Endodermal cell (in vitro differentiated cells): ENCODE measurements around the gene CPNE5. TPM values are rescaled to one million over a fixed set of nuclear protein-coding genes. Genes with fewer than 3 reads are reported as not detected.

Experiments
- DNase-seq: peaks from one replicate; pipeline ENCODE4 v3.0.0-alpha.2; 2017
- H3K27ac ChIP-seq: 2 replicates; pipeline ENCODE4 v1.5.1; 2013; ENCODE audit warnings: mild to moderate bottlenecking, low read depth, low read length, moderate library complexity
- H3K27me3 ChIP-seq: 2 replicates; pipeline ENCODE4 v1.6.1; 2013; ENCODE audit warnings: mild to moderate bottlenecking, low read length, moderate library complexity; ENCODE audit not compliant: insufficient read depth, control insufficient read depth, poor library complexity, severe bottlenecking
- H3K36me3 ChIP-seq: 2 replicates; pipeline ENCODE4 v1.7.0; 2013; ENCODE audit warnings: mild to moderate bottlenecking, low read length, moderate library complexity; ENCODE audit not compliant: control insufficient read depth, insufficient read depth
- H3K4me1 ChIP-seq: one replicate; pipeline ENCODE4 v1.7.0; 2013; ENCODE audit warnings: low read length; ENCODE audit not compliant: control insufficient read depth, insufficient read depth
- H3K4me3 ChIP-seq: 2 replicates; pipeline ENCODE4 v1.5.1; 2013; ENCODE audit warnings: mild to moderate bottlenecking, low read length, moderate library complexity
- H3K9ac ChIP-seq: 2 replicates; pipeline ENCODE4 v1.6.1; 2013; ENCODE audit warnings: mild to moderate bottlenecking, low read length, moderate library complexity; ENCODE audit not compliant: poor library complexity, severe bottlenecking; ENCODE audit errors: extremely low read depth
- H3K9me3 ChIP-seq: 2 replicates; pipeline ENCODE4 v1.6.1; 2013; ENCODE audit warnings: mild to moderate bottlenecking, low read length, moderate library complexity; ENCODE audit not compliant: control insufficient read depth
- H3K27ac Mint-ChIP-seq: 2 replicates; pipeline ENCODE4 v1.8.0; 2020; ENCODE audit warnings: mixed read lengths
- H3K27me3 Mint-ChIP-seq: 2 replicates; pipeline ENCODE4 v1.8.0; 2021; ENCODE audit warnings: mild to moderate bottlenecking, mixed read lengths; ENCODE audit not compliant: insufficient read depth
- H3K36me3 Mint-ChIP-seq: 2 replicates; pipeline ENCODE4 v1.8.0; 2020; ENCODE audit warnings: low read depth, mixed read lengths
- H3K4me1 Mint-ChIP-seq: 2 replicates; pipeline ENCODE4 v1.8.0; 2020; ENCODE audit warnings: mixed read lengths
- H3K4me3 Mint-ChIP-seq: 2 replicates; pipeline ENCODE4 v1.8.0; 2020; ENCODE audit warnings: mild to moderate bottlenecking, moderate library complexity, mixed read lengths
- H3K9me3 Mint-ChIP-seq: 2 replicates; pipeline ENCODE4 v1.8.0; 2020; ENCODE audit warnings: mild to moderate bottlenecking, mixed read lengths
- CTCF ChIP-seq: fragments of 200-600 bp; sonication (generic); conservative IDR thresholded peaks from 2 replicates; pipeline ENCODE4 v1.5.0; 2021; ENCODE audit warnings: antibody characterized with exemption, mild to moderate bottlenecking
- WGBS, 2 experiments: methylation state at CpG; one replicate each; pipeline versions ENCODE4 v1.1.5 to v1.1.7; 2013; ENCODE audit warnings: missing lambda C conversion rate in 2 of 2, mixed read lengths in 1 of 2; ENCODE audit not compliant: insufficient coverage in 1 of 2, insufficient read length in 1 of 2; 5-methylcytosine and 5-hydroxymethylcytosine counted together
- total RNA-seq, 2 donors: library from RNA; stranded (reverse); fragmentation: NEBNext Ultra II Directional in 1 of 2; extraction: Animal tissue kit (Norgen Biotek cat#: 25700) in 1 of 2; gene quantifications; 2 replicates in 1 of 2; 3 replicates in 1 of 2; pipeline ENCODE4 v1.2.1, GENCODE V29; 2021

The CPNE5 gene
- total RNA-seq, 2 donors from 2014 or later, result 0.26 to 0.42 TPM

DNA sequence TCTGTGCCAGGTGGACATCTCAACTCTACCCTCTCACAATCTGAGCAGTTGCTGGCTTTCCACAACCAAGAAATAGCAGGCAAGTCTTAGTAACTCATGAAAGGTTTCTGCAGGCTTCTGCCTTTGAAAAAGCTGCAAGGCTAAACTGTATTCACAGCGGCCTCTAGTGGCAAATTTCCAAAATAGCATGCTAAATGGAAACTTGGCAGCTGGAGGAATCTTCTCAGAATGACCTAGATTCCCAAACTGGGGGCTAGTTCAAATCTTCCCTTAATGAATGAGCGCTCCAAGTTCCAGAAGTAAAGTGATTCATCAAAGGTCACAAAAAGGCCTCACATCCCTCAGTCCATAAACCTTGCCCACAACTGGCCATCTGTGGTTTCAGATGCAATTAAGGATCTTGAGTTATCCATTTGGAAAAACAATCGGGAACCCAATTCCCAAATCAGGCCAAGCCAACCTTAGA lies 11.9 kb upstream of the CPNE5 start:
- Histone ChIP-seq H3K27ac (no peak overlapping the region), H3K9me3 (no peaks in the 10 kb centered on the region), H3K4me1 (peaks cover 9% of the 10 kb centered on the region), H3K9ac (no peak overlapping the region), H3K36me3 (peaks cover 25% of the 10 kb centered on the region), H3K27me3 (peaks cover 9% of the 10 kb centered on the region), H3K4me3 (no peak overlapping the region)
- Mint-ChIP-seq H3K4me3 (no peak overlapping the region), H3K9me3 (no peaks in the 10 kb centered on the region), H3K4me1 (peaks cover 20% of the 10 kb centered on the region), H3K27ac (no peak overlapping the region), H3K27me3 (peaks cover 19% of the 10 kb centered on the region), H3K36me3 (peaks cover 24% of the 10 kb centered on the region)
- WGBS, 2 experiments, result 40 to 50% methylated on average over 2 to 3 of the region's 3 CpGs
- TF ChIP-seq CTCF, result peak; percentile 90
- peak; percentile 78 for DNase-seq

DNA sequence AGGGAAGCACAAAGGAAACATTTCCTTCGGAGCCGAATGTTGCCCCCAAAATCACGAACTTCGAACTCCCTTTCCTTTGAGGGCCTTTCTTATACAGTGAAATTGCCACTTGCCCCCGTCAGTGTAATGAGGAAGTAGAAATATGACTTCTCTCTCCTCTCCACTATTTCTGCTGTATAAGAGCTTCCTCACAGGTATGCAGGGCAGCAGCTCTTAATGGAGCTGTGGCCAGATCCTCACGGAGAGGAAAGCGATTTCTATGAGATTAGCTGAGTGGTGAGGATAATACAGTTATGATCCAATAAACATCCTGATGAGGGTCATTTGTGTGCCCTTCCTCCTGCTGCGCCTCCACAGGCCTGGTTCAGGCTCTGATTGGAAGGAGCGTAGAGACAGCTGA lies 10.8 kb upstream of the CPNE5 start:
- H3K36me3 Mint-ChIP-seq, result peaks cover 17% of the 10 kb centered on the region
- no peak for TF ChIP-seq CTCF
- H3K4me3 ChIP-seq, result no peak overlapping the region
- peak; percentile 28 for DNase-seq
- H3K4me3 Mint-ChIP-seq, result no peak overlapping the region
- peaks cover 20% of the 10 kb centered on the region for H3K4me1 Mint-ChIP-seq
- H3K9me3 ChIP-seq, result no peaks in the 10 kb centered on the region
- no peak overlapping the region for H3K27ac ChIP-seq
- H3K27me3 ChIP-seq, result peaks cover 9% of the 10 kb centered on the region
- no peak overlapping the region for H3K27ac Mint-ChIP-seq
- H3K4me1 ChIP-seq, result peaks cover 9% of the 10 kb centered on the region
- no peak overlapping the region for H3K9ac ChIP-seq
- peaks cover 31% of the 10 kb centered on the region for H3K27me3 Mint-ChIP-seq
- H3K36me3 ChIP-seq, result peaks cover 14% of the 10 kb centered on the region
- no peaks in the 10 kb centered on the region for H3K9me3 Mint-ChIP-seq
- WGBS, 2 experiments, result 91 to 92% methylated on average over 6 to 9 of the region's 9 CpGs

GRCh38 chr6:36848658-36849441 lies 9.6 kb upstream of the CPNE5 start:
- 17 to 24% methylated on average over 9 to 23 of the region's 26 CpGs for WGBS, 2 experiments
- peaks cover 9% of the 10 kb centered on the region for H3K27me3 ChIP-seq
- peak overlapping the region; percentile 13 for H3K4me3 Mint-ChIP-seq
- H3K36me3 Mint-ChIP-seq, result peaks cover 9% of the 10 kb centered on the region
- no peak overlapping the region for H3K9ac ChIP-seq
- H3K27ac ChIP-seq, result peak overlapping the region; percentile 59
- H3K27ac Mint-ChIP-seq, result no peak overlapping the region
- H3K27me3 Mint-ChIP-seq, result peaks cover 43% of the 10 kb centered on the region
- DNase-seq, result peak; percentile 90
- peaks cover 4% of the 10 kb centered on the region for H3K36me3 ChIP-seq
- H3K4me1 ChIP-seq, result peaks cover 9% of the 10 kb centered on the region
- peak overlapping the region; percentile 74 for H3K4me3 ChIP-seq
- no peaks in the 10 kb centered on the region for H3K9me3 ChIP-seq
- TF ChIP-seq CTCF, result no peak
- H3K4me1 Mint-ChIP-seq, result peaks cover 25% of the 10 kb centered on the region
- H3K9me3 Mint-ChIP-seq, result no peaks in the 10 kb centered on the region
